ENCODE results near the gene TRMT13.

- TF ChIP-seq YY1 (IDR thresholded peaks at IDR 0.05; ENCODE audit: insufficient read depth, insufficient read length) (no peak), SUZ12 (IDR thresholded peaks at IDR 0.05; ENCODE audit: extremely low read depth, insufficient read depth, insufficient read length) (no peak), ZNF274 (IDR thresholded peaks at IDR 0.05; ENCODE audit: low read depth, low read length) (no peak)
Observed at GRCh38 chr1:100147875-100148274, 14.9 kb downstream of the TRMT13 start.

Data from NT2/D1 (cell line).